Gastroesophageal sphincter (tissue), 4 donors: ENCODE measurements around the gene ARHGEF10L. TPM values are rescaled to one million over a fixed set of nuclear protein-coding genes. Genes with fewer than 3 reads are reported as not detected.

Experiments
- ATAC-seq: fragments of 150-250 bp; one replicate; pipeline ENCODE4 v1.9.1; 2016; ENCODE audit warnings: mild to moderate bottlenecking, moderate library complexity
- H3K27ac ChIP-seq, 4 donors: fragments of 200-600 bp; sonication (generic) in 3 of 4; 1 replicate in 3 of 4; 2 replicates in 1 of 4; pipeline ENCODE4 v1.5.1; 2016 to 2019
- H3K27me3 ChIP-seq: fragments of 200-600 bp; sonication (generic); one replicate; pipeline ENCODE4 v1.5.1; 2019
- H3K36me3 ChIP-seq, 2 donors: fragments of 200-600 bp; sonication (generic); one replicate each; pipeline ENCODE4 v1.5.1; 2019; ENCODE audit warnings: control low read depth in 1 of 2
- H3K4me1 ChIP-seq, 3 donors: fragments of 200-600 bp; sonication (generic); 1 replicate in 2 of 3; 2 replicates in 1 of 3; pipeline ENCODE4 v1.5.1; 2016 to 2019; ENCODE audit warnings: control low read depth in 2 of 3
- H3K4me3 ChIP-seq, 2 donors: fragments of 200-600 bp; sonication (generic); one replicate each; pipeline ENCODE4 v1.5.1; 2019; ENCODE audit warnings: mild to moderate bottlenecking in 1 of 2, moderate library complexity in 1 of 2
- H3K9me3 ChIP-seq, 3 donors: fragments of 200-600 bp; sonication (generic); one replicate each; pipeline ENCODE4 v1.5.1; 2017 to 2019; ENCODE audit warnings: control low read depth in 2 of 3
- EP300 ChIP-seq: sonication (generic); formaldehyde crosslinking; IDR thresholded peaks from one replicate; pipeline ENCODE4 v1.6.1; 2017; ENCODE audit warnings: antibody characterized with exemption, mild to moderate bottlenecking
- POLR2A ChIP-seq, 2 donors: fragments of 450-650 bp; IDR thresholded peaks; one replicate each; pipeline ENCODE4 v1.6.1; 2017; ENCODE audit warnings: antibody characterized with exemption in 2 of 2, mild to moderate bottlenecking in 2 of 2, moderate library complexity in 1 of 2
- POLR2AphosphoS5 ChIP-seq: sonication (generic); formaldehyde crosslinking; IDR thresholded peaks from one replicate; pipeline ENCODE4 v1.6.1; 2017; ENCODE audit warnings: antibody characterized with exemption
- WGBS, 2 donors: methylation state at CpG; one replicate each; pipeline ENCODE4 v1.1.5; 2018; ENCODE audit warnings: low coverage in 1 of 2; 5-methylcytosine and 5-hydroxymethylcytosine counted together
- total RNA-seq, 4 donors: library from RNA; depleted of rRNA; stranded (reverse); fragments of >200 nt; gene quantifications; one replicate each; pipeline ENCODE4 v1.1.0, GENCODE V29; 2016
- TF ChIP-seq, protein P1 (sequence below), 4 experiments: fragments of 200-600 bp in 2 of 4; fragments of 450-650 bp in 2 of 4; sonication (generic) in 1 of 4; IDR thresholded peaks; one replicate each; pipeline ENCODE4 v1.5.1; 2017 to 2019; ENCODE audit warnings: antibody characterized with exemption in 4 of 4, mild to moderate bottlenecking in 2 of 4, moderate library complexity in 2 of 4

The ARHGEF10L gene
- total RNA-seq, 4 donors from 2014 or later, result 50.9 to 97.0 (median 80.3) TPM

DNA sequence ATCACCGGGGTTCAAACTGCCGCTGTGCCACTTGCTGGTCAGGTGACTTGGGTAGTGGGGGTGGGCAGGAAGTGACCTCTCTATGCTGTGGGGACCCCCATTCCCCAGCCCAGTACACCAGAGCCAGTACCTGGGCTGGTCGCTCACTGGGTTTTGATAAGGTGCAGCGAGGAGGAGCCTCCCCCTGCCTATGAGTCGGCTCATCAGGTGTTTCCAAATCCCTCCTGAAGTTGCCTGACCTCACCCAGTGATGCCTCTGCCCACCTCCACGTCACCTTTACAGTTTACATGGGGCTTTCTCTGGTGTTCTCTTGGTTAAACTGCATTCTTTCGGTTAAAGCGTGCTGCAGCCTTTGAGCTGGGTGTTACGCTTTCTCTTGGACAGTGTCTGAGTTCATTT, 58.2 kb downstream of the ARHGEF10L start:
- Histone ChIP-seq H3K4me3 (no peak overlapping the region), H3K27me3 (no peaks in the 10 kb centered on the region), H3K27ac (peak overlapping the region in 3 of 4 donors; percentile 32 to 69 (median 67)), H3K4me1 (peaks cover 0 to 94% (median 11%) of the 10 kb centered on the region in 3 donors), H3K36me3 (peaks cover 0 to 24% of the 10 kb centered on the region in 2 donors), H3K9me3 (no peaks in the 10 kb centered on the region)
- 79 to 100% methylated on average over 1 to 3 of the region's 9 CpGs for WGBS, 2 donors
- TF ChIP-seq, protein P1, sequence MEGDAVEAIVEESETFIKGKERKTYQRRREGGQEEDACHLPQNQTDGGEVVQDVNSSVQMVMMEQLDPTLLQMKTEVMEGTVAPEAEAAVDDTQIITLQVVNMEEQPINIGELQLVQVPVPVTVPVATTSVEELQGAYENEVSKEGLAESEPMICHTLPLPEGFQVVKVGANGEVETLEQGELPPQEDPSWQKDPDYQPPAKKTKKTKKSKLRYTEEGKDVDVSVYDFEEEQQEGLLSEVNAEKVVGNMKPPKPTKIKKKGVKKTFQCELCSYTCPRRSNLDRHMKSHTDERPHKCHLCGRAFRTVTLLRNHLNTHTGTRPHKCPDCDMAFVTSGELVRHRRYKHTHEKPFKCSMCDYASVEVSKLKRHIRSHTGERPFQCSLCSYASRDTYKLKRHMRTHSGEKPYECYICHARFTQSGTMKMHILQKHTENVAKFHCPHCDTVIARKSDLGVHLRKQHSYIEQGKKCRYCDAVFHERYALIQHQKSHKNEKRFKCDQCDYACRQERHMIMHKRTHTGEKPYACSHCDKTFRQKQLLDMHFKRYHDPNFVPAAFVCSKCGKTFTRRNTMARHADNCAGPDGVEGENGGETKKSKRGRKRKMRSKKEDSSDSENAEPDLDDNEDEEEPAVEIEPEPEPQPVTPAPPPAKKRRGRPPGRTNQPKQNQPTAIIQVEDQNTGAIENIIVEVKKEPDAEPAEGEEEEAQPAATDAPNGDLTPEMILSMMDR (IDR thresholded peaks at IDR 0.05), result no peak
- TF ChIP-seq POLR2AphosphoS5, result no peak
- TF ChIP-seq EP300, result no peak
- no peak for TF ChIP-seq POLR2A (IDR thresholded peaks at IDR 0.05)
- ATAC-seq, result no peak

DNA sequence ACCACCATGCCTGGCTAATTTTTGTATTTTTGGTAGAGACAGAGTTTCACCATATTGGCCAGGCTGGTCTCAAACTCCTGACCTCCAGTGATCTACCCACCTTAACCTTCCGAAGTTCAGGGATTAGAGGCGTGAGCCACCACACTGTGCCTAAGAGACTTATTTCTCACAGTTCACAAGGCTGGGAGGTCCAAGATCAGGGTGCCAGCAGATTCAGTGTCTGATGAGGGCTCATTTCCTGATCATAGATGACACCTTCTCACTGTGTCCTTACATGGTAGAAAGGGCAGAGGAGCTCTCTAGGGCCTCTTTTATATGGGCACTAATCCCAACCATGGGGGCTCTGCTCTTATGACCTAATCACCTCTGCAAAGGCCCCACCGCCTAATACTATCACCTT, 58.8 kb downstream of the ARHGEF10L start:
- ATAC-seq, result no peak
- Histone ChIP-seq H3K27ac (peak overlapping the region in 2 of 4 donors; percentile 34 to 67), H3K4me3 (no peak overlapping the region), H3K9me3 (no peaks in the 10 kb centered on the region), H3K27me3 (no peaks in the 10 kb centered on the region), H3K4me1 (peaks cover 0 to 97% (median 11%) of the 10 kb centered on the region in 3 donors), H3K36me3 (peaks cover 0 to 18% of the 10 kb centered on the region in 2 donors)
- WGBS, 2 donors, result 100% methylated on average over 1 of the region's 3 CpGs; no CpG with 5 or more reads in 1 of the 2 donors
- no peak for TF ChIP-seq EP300
- TF ChIP-seq, protein P1 (IDR thresholded peaks at IDR 0.05), result no peak
- TF ChIP-seq POLR2AphosphoS5, result no peak
- TF ChIP-seq POLR2A (IDR thresholded peaks at IDR 0.05), result no peak

DNA sequence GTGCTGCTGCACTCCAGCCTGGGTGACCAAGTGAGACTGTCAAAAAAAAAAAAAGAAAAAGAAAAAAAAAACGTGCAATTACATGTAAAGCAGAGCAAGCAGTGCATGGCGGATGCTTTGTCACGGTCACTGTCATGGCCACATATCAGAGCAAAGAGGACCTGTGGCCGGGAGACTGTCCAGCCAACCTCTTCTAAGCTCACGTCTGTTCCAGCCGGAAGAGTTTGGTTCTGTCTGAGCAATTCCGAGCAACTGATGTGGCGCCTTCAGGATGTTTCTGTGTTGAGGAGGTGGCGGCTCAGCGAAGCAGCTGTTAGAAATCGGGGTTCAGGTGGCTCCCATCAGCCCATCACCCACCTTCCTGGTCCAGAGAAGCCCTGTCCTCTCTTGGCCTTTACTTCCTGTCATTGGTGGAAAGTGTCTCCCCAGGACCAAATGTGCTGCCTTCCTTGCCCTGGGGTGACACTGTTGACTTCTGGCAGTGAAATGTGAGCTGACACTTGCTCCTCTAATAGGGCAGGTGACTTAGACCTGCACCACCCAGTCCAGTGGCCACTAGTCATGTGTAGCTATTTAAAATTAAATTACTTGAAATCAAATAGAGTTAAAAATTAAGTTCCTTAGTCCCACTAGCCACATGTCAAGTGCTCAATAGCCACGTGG, 59.9 kb downstream of the ARHGEF10L start:
- TF ChIP-seq EP300, result no peak
- TF ChIP-seq POLR2AphosphoS5, result no peak
- TF ChIP-seq, protein P1 (IDR thresholded peaks at IDR 0.05), result no peak
- TF ChIP-seq POLR2A (IDR thresholded peaks at IDR 0.05), result no peak
- no peaks in the 10 kb centered on the region for H3K27me3 ChIP-seq
- peak overlapping the region in 2 of 4 donors; percentile 6 to 53 for H3K27ac ChIP-seq
- H3K4me1 ChIP-seq, result peaks cover 0 to 87% (median 7%) of the 10 kb centered on the region in 3 donors
- no peak for ATAC-seq
- whole genome bisulfite sequencing, 2 donors, result 78% methylated on average over 8 of the region's 12 CpGs; no CpG with 5 or more reads in 1 of the 2 donors
- peaks cover 0 to 22% of the 10 kb centered on the region in 2 donors for H3K36me3 ChIP-seq
- H3K9me3 ChIP-seq, result no peaks in the 10 kb centered on the region
- no peak overlapping the region for H3K4me3 ChIP-seq

DNA sequence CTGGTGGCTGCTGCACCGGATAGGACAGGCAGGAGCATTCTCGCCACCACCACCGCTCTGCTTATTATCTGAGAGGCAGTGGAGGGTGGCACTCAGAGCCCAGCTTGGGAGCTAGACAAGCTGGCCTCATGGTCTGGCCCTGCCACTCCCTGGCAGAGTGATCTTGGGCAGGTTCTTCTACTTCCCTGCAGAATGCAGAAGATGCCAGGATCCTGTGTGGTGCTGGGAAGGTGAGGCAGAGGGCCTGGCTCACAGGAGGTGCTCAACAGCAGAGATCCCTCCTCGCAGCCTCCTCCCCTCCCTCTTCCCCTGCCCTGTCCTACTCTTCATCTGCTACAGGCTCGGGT, 60.4 kb downstream of the ARHGEF10L start:
- no peaks in the 10 kb centered on the region for H3K27me3 ChIP-seq
- H3K4me1 ChIP-seq, result peaks cover 0 to 86% (median 7%) of the 10 kb centered on the region in 3 donors
- ATAC-seq, result no peak
- no peak overlapping the region for H3K4me3 ChIP-seq
- TF ChIP-seq, protein P1 (IDR thresholded peaks at IDR 0.05), result no peak
- TF ChIP-seq POLR2AphosphoS5 (no peak), EP300 (no peak), POLR2A (IDR thresholded peaks at IDR 0.05) (no peak)
- no peaks in the 10 kb centered on the region for H3K9me3 ChIP-seq
- WGBS, 2 donors, result 43 to 81% methylated on average over 2 to 5 of the region's 5 CpGs
- peaks cover 0 to 25% of the 10 kb centered on the region in 2 donors for H3K36me3 ChIP-seq
- H3K27ac ChIP-seq, result peak overlapping the region in 2 of 4 donors; percentile 6 to 53

DNA sequence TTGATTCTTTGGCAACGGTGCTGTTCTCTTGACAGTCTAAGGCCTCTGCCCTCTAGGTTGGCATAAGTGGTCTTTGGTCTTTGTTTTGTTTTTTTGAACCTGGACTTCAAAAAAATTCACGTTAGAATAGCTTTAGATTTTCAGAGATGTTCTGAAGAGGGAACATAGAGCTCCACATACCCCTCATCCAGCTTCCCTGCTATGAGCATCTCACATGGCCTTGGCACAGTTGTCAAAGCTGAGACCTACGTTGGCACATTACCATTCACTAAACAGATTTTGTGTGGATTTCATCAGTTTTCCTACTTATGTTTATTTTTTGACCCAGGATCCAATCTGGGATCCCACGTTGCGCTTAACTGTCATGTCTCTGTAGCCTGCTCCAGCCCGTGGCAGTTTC, 60.8 kb downstream of the ARHGEF10L start:
- Histone ChIP-seq H3K4me3 (no peak overlapping the region), H3K27me3 (no peaks in the 10 kb centered on the region), H3K36me3 (peaks cover 0 to 25% of the 10 kb centered on the region in 2 donors), H3K9me3 (no peaks in the 10 kb centered on the region), H3K27ac (peak overlapping the region in 2 of 4 donors; percentile 6 to 53), H3K4me1 (peaks cover 0 to 86% (median 10%) of the 10 kb centered on the region in 3 donors)
- 74 to 88% methylated on average over 5 to 6 of the region's 6 CpGs for WGBS, 2 donors
- no peak for ATAC-seq
- TF ChIP-seq, protein P1 (IDR thresholded peaks at IDR 0.05), result no peak
- TF ChIP-seq EP300, result no peak
- no peak for TF ChIP-seq POLR2AphosphoS5
- TF ChIP-seq POLR2A (IDR thresholded peaks at IDR 0.05), result no peak
